Right atrium auricular region (tissue), 2 donors: Measurements from ENCODE around the gene CLDN22. TPM values are rescaled to one million over a fixed set of nuclear protein-coding genes. Genes with fewer than 3 reads are reported as not detected.

Experiments used
- DNase-seq: peaks from one replicate; pipeline ENCODE4 v3.0.0-alpha.2; 2019; ENCODE audit warnings: low spot score
- H3K27ac ChIP-seq, 2 donors: fragments of 200-600 bp; sonication (generic); 1 replicate in 1 of 2; 2 replicates in 1 of 2; pipeline ENCODE4 v1.5.1; 2016 to 2019
- H3K27me3 ChIP-seq, 2 donors: fragments of 200-600 bp; sonication (generic); one replicate each; pipeline versions ENCODE4 v1.5.1 to v1.6.0; 2017 to 2019
- H3K36me3 ChIP-seq: fragments of 200-600 bp; sonication (generic); one replicate; pipeline ENCODE4 v1.5.1; 2016
- H3K4me1 ChIP-seq, 2 donors: fragments of 200-600 bp; sonication (generic); one replicate each; pipeline versions ENCODE4 v1.5.1 to v1.6.0; 2017 to 2019
- H3K4me3 ChIP-seq, 2 donors: fragments of 200-600 bp; sonication (generic); 1 replicate in 1 of 2; 2 replicates in 1 of 2; pipeline ENCODE4 v1.5.1; 2017 to 2019; ENCODE audit warnings: mild to moderate bottlenecking in 1 of 2, moderate library complexity in 1 of 2
- H3K9me3 ChIP-seq, 2 donors: fragments of 200-600 bp; sonication (generic); one replicate each; pipeline ENCODE4 v1.5.1; 2019
- total RNA-seq, 2 donors: library from RNA; depleted of rRNA; stranded (reverse); fragments of >200 nt; gene quantifications; one replicate each; pipeline ENCODE4 v1.1.0, GENCODE V29; 2016
- TF ChIP-seq, protein P1 (sequence below), 2 donors: fragments of 200-600 bp; sonication (generic); IDR thresholded peaks; one replicate each; pipeline ENCODE4 v1.5.1; 2019; ENCODE audit warnings: antibody characterized with exemption in 2 of 2

CLDN22 gene
- total RNA-seq, 2 donors from 2014 or later: not detected

DNA sequence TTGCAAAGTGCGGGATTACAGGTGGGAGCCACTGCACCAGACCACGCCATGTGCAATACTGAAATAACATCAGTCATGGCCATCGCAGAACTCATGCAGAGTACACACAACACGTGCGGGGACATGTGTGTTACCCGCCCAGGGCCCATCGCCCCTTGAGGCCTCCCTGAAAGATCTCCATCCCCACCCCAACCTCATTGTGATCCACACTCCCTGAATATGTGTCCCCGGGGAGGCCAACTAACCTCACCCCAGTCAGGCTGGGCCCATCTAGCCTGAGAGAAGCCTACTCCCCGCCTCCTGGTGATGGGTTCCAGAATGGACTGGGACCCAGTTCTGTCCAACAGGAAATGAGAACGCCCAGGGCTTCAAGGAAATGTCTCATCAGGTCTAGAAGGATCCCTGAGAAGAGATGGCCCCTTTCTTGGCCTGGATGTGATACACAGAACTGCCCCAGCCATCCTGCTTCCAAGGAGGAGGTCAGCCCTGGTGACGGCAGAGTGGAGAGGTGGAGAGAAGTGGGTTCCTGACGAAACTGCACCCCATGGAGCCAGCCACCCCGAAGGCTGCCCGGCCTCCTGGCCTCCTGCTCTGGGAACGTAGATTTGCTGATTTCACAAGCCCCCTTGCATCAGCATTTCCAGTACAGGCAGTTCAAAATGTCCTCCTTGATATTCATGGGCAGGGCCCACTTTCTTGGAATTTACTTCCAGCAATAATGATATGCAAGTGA lies 24.6 kb upstream of the CLDN22 start:
- Histone ChIP-seq H3K27ac (no peak overlapping the region), H3K4me1 (peaks cover 0 to 8% of the 10 kb centered on the region in 2 donors), H3K4me3 (no peak overlapping the region), H3K27me3 (no peaks in the 10 kb centered on the region), H3K9me3 (no peaks in the 10 kb centered on the region), H3K36me3 (no peaks in the 10 kb centered on the region)
- TF ChIP-seq, protein P1, sequence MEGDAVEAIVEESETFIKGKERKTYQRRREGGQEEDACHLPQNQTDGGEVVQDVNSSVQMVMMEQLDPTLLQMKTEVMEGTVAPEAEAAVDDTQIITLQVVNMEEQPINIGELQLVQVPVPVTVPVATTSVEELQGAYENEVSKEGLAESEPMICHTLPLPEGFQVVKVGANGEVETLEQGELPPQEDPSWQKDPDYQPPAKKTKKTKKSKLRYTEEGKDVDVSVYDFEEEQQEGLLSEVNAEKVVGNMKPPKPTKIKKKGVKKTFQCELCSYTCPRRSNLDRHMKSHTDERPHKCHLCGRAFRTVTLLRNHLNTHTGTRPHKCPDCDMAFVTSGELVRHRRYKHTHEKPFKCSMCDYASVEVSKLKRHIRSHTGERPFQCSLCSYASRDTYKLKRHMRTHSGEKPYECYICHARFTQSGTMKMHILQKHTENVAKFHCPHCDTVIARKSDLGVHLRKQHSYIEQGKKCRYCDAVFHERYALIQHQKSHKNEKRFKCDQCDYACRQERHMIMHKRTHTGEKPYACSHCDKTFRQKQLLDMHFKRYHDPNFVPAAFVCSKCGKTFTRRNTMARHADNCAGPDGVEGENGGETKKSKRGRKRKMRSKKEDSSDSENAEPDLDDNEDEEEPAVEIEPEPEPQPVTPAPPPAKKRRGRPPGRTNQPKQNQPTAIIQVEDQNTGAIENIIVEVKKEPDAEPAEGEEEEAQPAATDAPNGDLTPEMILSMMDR (IDR thresholded peaks at IDR 0.05): no peak
- DNase-seq: no peak

DNA sequence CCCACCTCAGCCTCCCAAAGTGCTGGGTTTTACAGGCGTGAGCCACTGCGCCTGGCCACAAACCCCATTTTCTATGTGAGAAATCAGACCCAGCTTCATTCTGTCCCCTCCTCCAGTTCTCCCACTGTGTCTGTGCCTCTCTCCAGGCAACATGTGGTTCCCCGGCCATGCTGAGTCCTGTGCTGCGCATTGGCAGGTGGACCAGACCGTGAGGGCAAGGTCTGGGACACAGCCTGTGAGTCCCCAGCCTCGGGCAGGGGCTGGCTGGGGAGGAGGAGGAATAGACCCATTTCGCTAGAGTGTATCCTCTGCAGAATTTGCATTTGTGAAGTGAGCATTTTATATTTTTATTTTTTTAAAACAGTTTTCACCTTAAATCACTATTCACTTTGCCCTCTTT lies 23.7 kb upstream of the CLDN22 start:
- TF ChIP-seq, protein P1 (IDR thresholded peaks at IDR 0.05): no peak
- H3K36me3 ChIP-seq: no peaks in the 10 kb centered on the region
- H3K4me3 ChIP-seq: no peak overlapping the region
- H3K27me3 ChIP-seq: no peaks in the 10 kb centered on the region
- peaks cover 0 to 8% of the 10 kb centered on the region in 2 donors for H3K4me1 ChIP-seq
- H3K27ac ChIP-seq: no peak overlapping the region
- no peak for DNase-seq
- no peaks in the 10 kb centered on the region for H3K9me3 ChIP-seq

DNA sequence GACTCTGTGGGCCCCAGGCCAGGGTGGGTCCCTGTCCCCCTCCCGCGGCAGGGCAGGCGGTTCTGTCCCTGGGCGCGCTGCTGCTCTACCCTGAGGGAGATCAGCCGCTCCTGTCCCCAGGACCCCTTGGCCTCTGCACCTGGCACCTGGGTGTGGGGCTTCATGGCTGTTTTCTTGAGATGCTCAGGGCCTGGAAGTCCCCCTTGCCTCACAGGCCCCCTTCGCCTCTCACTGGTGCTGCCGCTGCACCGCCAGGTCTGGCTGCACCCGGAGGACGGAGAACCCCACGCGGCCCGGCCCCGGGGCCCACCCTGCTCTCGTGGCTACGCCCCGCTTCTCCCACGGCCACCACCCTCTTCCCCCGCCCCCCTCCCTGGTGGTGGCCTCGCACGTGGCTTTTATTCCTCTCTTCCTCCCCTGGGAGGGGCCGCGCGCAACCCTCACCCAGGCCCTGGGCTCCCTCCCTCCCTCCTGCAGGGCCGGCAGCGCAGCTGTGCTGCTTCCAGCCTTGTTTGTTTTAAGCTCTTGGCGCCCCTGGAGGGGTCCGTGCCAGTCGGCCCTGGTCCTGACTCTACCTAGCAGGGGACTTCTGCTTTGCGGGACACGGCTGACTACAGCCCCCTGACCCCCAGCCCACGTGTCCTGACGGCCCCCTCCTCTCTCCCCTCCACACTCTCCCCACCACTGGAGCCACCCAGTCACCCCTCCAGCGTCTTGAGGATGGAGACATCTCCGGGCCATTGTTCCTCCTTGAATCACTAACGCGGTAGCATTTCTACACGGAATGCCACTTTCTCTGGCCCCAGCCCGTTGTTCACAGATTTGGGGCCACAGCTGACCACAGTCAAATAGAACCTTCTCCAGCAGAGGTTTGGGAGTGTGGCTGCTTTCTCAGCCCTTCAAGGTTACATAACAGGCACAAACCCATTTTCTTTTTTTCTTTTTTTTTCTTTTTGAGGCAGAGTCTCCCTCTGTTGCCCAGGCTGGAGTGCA lies 22.8 kb upstream of the CLDN22 start:
- TF ChIP-seq, protein P1 (IDR thresholded peaks at IDR 0.05): no peak
- H3K27me3 ChIP-seq: no peaks in the 10 kb centered on the region
- no peak for DNase-seq
- no peaks in the 10 kb centered on the region for H3K9me3 ChIP-seq
- peaks cover 0 to 8% of the 10 kb centered on the region in 2 donors for H3K4me1 ChIP-seq
- no peak overlapping the region for H3K4me3 ChIP-seq
- H3K27ac ChIP-seq: no peak overlapping the region
- no peaks in the 10 kb centered on the region for H3K36me3 ChIP-seq

DNA sequence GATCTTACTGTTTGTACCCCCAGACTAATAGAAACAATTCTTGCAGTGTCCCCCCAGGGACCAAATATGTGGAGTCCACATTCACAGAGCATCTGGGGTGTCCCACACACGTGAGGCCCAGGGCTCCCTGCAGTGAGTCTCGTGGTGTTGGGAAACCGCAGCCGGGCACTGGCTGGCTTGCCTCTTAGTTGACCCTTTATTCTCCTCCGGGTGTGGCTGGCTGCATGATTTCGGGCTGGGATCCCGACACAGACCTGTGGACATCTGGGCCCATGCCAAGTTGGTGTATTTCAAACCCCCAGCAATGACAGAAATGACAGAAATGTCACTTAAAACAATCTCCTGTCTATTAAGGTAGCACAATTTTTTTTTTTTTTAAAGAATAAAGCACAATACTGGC lies 17.8 kb upstream of the CLDN22 start:
- H3K27me3 ChIP-seq: no peaks in the 10 kb centered on the region
- H3K36me3 ChIP-seq: no peaks in the 10 kb centered on the region
- no peak for DNase-seq
- H3K4me1 ChIP-seq: peaks cover 0 to 9% of the 10 kb centered on the region in 2 donors
- TF ChIP-seq, protein P1 (IDR thresholded peaks at IDR 0.05): no peak
- H3K4me3 ChIP-seq: no peak overlapping the region
- no peak overlapping the region for H3K27ac ChIP-seq
- no peaks in the 10 kb centered on the region for H3K9me3 ChIP-seq

DNA sequence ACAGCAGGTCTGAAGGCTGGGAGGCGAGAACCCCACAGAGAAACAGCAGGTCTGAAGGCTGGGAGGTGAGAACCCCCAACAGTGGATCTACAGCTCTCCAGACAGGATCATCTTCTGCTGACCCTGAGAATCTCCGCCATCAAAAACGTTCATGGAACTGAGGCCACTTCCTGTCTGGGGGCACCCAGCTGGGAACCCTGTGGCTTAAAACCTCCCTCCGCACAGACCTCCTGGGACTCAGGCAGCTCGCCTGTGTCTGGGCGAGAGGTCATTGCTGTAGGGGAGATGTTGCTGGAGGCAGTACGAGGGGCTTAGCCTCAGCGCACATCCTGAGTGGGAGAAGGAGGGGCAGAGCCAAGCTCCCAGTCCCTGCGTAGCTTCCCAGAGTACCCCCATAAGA lies 17.3 kb upstream of the CLDN22 start:
- TF ChIP-seq, protein P1 (IDR thresholded peaks at IDR 0.05): no peak

More for the DNA sequence above, 17.3 kb upstream of the CLDN22 start:
- no peak for DNase-seq
- Histone ChIP-seq H3K36me3 (no peaks in the 10 kb centered on the region), H3K27ac (no peak overlapping the region), H3K27me3 (no peaks in the 10 kb centered on the region), H3K4me1 (peaks cover 0 to 6% of the 10 kb centered on the region in 2 donors), H3K4me3 (no peak overlapping the region), H3K9me3 (no peaks in the 10 kb centered on the region)
